H1 (cell line): ENCODE results near the gene CEP72. TPM values are rescaled to one million over a fixed set of nuclear protein-coding genes. Genes with fewer than 3 reads are reported as not detected.

ENCODE experiments used
- BACH1 ChIP-seq: IDR thresholded peaks from 2 replicates; pipeline ENCODE4 v1.6.1; 2012; ENCODE audit warnings: low read length, improper control_type of control experiment
- FOSL1 ChIP-seq: IDR thresholded peaks from 2 replicates; pipeline ENCODE4 v1.6.1; 2011; ENCODE audit warnings: mild to moderate bottlenecking, low read depth, low read length, moderate library complexity; ENCODE audit not compliant: insufficient read depth
- JUND ChIP-seq: IDR thresholded peaks from 2 replicates; pipeline ENCODE4 v1.6.1; 2011; ENCODE audit warnings: mild to moderate bottlenecking, improper control_type of control experiment, low read length
- YY1 ChIP-seq: IDR thresholded peaks from 2 replicates; pipeline ENCODE4 v1.6.1; 2011; ENCODE audit warnings: low read depth, mild to moderate bottlenecking, low read length
- polyA plus RNA-seq, 7 experiments: library from polyadenylated mRNA; depleted of rRNA in 3 of 7; stranded (reverse) in 5 of 7; unstranded in 2 of 7; fragments of >200 nt in 5 of 7; fragments of 200-250 nt in 2 of 7; gene quantifications; 1 replicate in 5 of 7; 2 replicates in 1 of 7; 4 replicates in 1 of 7; pipeline versions ENCODE4 v1.2.1 to v1.2.3, GENCODE V29; 2011 to 2013; ENCODE audit warnings: missing spikeins in 2 of 7, mixed read lengths in 2 of 7
- total RNA-seq: library from RNA; stranded (reverse); fragmentation: NEBNext Ultra II Directional; extraction: Animal tissue kit (Norgen Biotek cat#: 25700); gene quantifications from 2 replicates; pipeline ENCODE4 v1.2.1, GENCODE V29; 2021
- TF ChIP-seq, protein P1 (sequence below), 3 experiments: IDR thresholded peaks; 1 replicate in 2 of 3; 2 replicates in 1 of 3; pipeline versions ENCODE4 v1.5.1 to v1.6.1; 2011; ENCODE audit warnings: low read length in 3 of 3, mild to moderate bottlenecking in 3 of 3, inconsistent platforms in 2 of 3, low read depth in 1 of 3, moderate library complexity in 1 of 3; ENCODE audit not compliant: insufficient read depth in 1 of 3; ENCODE audit errors: control extremely low read depth in 1 of 3

CEP72 gene
- total and polyA plus RNA-seq, 2 of the 8 experiments (the other 6 are each of a cell fraction or from before 2014, with no cell fraction given): 13.1 to 19.6 TPM

DNA sequence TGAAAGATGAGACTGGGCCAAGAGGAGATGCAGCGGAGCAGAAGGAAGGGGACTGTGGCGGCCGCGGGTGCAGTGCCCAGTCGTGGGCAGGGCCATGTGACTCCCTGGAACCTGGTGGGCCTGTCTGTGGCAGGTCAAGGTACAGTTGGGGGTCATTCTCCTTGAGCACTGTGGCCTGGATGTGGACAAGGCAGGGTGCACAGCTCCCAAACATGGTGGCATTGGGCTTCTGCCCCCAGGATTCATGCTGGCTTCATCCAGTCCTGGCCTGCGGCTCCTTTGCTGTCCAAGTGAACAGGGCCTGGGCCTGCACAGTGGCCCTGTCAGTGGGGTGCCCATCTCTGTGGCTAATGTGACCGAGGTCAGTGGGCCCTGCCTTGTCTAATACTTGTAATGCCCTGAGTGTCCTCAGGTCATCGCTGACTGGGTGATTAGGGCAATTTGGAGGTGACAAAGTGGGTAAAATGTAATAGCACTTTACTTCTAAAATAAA, 39.9 kb downstream of the CEP72 start (continued):
- TF ChIP-seq, protein P1, sequence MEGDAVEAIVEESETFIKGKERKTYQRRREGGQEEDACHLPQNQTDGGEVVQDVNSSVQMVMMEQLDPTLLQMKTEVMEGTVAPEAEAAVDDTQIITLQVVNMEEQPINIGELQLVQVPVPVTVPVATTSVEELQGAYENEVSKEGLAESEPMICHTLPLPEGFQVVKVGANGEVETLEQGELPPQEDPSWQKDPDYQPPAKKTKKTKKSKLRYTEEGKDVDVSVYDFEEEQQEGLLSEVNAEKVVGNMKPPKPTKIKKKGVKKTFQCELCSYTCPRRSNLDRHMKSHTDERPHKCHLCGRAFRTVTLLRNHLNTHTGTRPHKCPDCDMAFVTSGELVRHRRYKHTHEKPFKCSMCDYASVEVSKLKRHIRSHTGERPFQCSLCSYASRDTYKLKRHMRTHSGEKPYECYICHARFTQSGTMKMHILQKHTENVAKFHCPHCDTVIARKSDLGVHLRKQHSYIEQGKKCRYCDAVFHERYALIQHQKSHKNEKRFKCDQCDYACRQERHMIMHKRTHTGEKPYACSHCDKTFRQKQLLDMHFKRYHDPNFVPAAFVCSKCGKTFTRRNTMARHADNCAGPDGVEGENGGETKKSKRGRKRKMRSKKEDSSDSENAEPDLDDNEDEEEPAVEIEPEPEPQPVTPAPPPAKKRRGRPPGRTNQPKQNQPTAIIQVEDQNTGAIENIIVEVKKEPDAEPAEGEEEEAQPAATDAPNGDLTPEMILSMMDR (IDR thresholded peaks at IDR 0.05; ENCODE audit: control extremely low read depth in 1 of 3, insufficient read depth in 1 of 3, low read depth in 1 of 3, low read length in 3 of 3): no peak
- TF ChIP-seq JUND: no peak
- no peak for TF ChIP-seq YY1
- no peak for TF ChIP-seq FOSL1
- TF ChIP-seq BACH1: no peak
- TF ChIP-seq, all 59 proteins: peak for 0
